C4-2B (cell line): ENCODE data around the gene NCEH1.

Source experiments
- ZFX ChIP-seq: fragments of 450-650 bp; IDR thresholded peaks from 2 replicates; pipeline ENCODE4 v1.6.1; 2017
- TF ChIP-seq, protein P1 (sequence below): fragments of 450-650 bp; conservative IDR thresholded peaks from 2 replicates; pipeline ENCODE4 v1.5.1; 2017; ENCODE audit warnings: mild to moderate bottlenecking

GRCh38 chr3:172687501-172687900, 23.4 kb downstream of the NCEH1 start:
- TF ChIP-seq, protein P1, sequence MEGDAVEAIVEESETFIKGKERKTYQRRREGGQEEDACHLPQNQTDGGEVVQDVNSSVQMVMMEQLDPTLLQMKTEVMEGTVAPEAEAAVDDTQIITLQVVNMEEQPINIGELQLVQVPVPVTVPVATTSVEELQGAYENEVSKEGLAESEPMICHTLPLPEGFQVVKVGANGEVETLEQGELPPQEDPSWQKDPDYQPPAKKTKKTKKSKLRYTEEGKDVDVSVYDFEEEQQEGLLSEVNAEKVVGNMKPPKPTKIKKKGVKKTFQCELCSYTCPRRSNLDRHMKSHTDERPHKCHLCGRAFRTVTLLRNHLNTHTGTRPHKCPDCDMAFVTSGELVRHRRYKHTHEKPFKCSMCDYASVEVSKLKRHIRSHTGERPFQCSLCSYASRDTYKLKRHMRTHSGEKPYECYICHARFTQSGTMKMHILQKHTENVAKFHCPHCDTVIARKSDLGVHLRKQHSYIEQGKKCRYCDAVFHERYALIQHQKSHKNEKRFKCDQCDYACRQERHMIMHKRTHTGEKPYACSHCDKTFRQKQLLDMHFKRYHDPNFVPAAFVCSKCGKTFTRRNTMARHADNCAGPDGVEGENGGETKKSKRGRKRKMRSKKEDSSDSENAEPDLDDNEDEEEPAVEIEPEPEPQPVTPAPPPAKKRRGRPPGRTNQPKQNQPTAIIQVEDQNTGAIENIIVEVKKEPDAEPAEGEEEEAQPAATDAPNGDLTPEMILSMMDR: no peak
- TF ChIP-seq ZFX: no peak
